Measurements from ENCODE around the gene RPS5. TPM values are rescaled to one million over a fixed set of nuclear protein-coding genes. Genes with fewer than 3 reads are reported as not detected.

RPS5 gene
- total RNA-seq (2021) (1,249 and 1,257 TPM in 2 replicates), Bru-seq, nascent RNA (percentile 97 among the genes with signal in this experiment), BruChase-seq, experiment 1, labeled RNA remaining after a 2-hour chase (percentile 90 among the genes with signal in this experiment), BruChase-seq, experiment 2, labeled RNA remaining after a 6-hour chase (percentile 94 among the genes with signal in this experiment)
- long read RNA-seq, transcript RPS5-202 (5 exons, 1,520 nt): minor isoform, 29 of 713 reads
- long read RNA-seq, transcript RPS5-201 (6 exons, 740 nt): major isoform, 661 of 713 reads
- long read RNA-seq, partial matches to known transcripts: 9 of 713 reads
- long read RNA-seq, other reads (novel, unspliced or antisense): 11 of 713 reads

GRCh38 chr19:58386576-58387337 lies at the start of gene RPS5:
RPS5 (plus strand) TSS chr19:58387269; CDS start chr19:58388138, 869 bp downstream.
- no peak for TF ChIP-seq CTCF (conservative IDR thresholded peaks at IDR 0.05; ENCODE audit: low read depth, low read length)
- H3K9me3 ChIP-seq (ENCODE audit: low read depth, low read length, poor library complexity, severe bottlenecking): no peaks in the 10 kb centered on the region
- POLR2A ChIA-PET (ENCODE audit: low non-redundant PET): interaction anchor here (0.6 kb wide), 1 partner anchor 22 kb away, joined by 3 read pairs; the partner anchor contains the start of gene ZNF584

GRCh38 chr19:58338336-58338735 lies 48.7 kb upstream of the RPS5 start:
- ChIA-PET CTCF (no interaction called here), POLR2A (ENCODE audit: low non-redundant PET) (no interaction called here)
- no peaks in the 10 kb centered on the region for H3K27me3 ChIP-seq (replicated peaks; ENCODE audit: insufficient read depth, low read depth, low read length, poor library complexity)
- DNase-seq (ENCODE audit: low spot score): no peak
- no peak overlapping the region for H3K27ac ChIP-seq (ENCODE audit: low read depth, low read length, poor library complexity, severe bottlenecking)
- no peak overlapping the region for H3K4me3 ChIP-seq (ENCODE audit: low read depth, low read length, poor library complexity, severe bottlenecking)
- TF ChIP-seq CTCF (conservative IDR thresholded peaks at IDR 0.05; ENCODE audit: low read depth, low read length) (no peak), EZH2 (IDR thresholded peaks at IDR 0.05; ENCODE audit: borderline replicate concordance, low read depth, low read length, poor library complexity, severe bottlenecking) (no peak)
- H3K9me3 ChIP-seq (ENCODE audit: low read depth, low read length, poor library complexity, severe bottlenecking): no peaks in the 10 kb centered on the region
- H3K4me1 ChIP-seq (ENCODE audit: insufficient read depth, low read length, poor library complexity, severe bottlenecking): no peaks in the 10 kb centered on the region
- no TSS peak for BruUV-seq (replicated peaks)
- peaks cover 7% of the 10 kb centered on the region for H3K36me3 ChIP-seq (ENCODE audit: insufficient read depth, low read length, poor library complexity, severe bottlenecking)
- intact Hi-C loops (cut with micrococcal nuclease; ENCODE audit: unreplicated experiment): no loop called here

More at GRCh38 chr19:58386576-58387337, at the start of gene RPS5:
- Histone ChIP-seq H3K4me3 (ENCODE audit: low read depth, low read length, poor library complexity, severe bottlenecking) (peak within 1 kb of the TSS; percentile 76), H3K4me1 (ENCODE audit: insufficient read depth, low read length, poor library complexity, severe bottlenecking) (peaks cover 19% of the 10 kb centered on the region), H3K27me3 (replicated peaks; ENCODE audit: insufficient read depth, low read depth, low read length, poor library complexity) (no peaks in the 10 kb centered on the region), H3K27ac (ENCODE audit: low read depth, low read length, poor library complexity, severe bottlenecking) (peak within 1 kb of the TSS; percentile 98), H3K36me3 (ENCODE audit: insufficient read depth, low read length, poor library complexity, severe bottlenecking) (peaks cover 34% of the 10 kb centered on the region)
- peak; percentile 99 for DNase-seq (ENCODE audit: low spot score)
- CTCF ChIA-PET: no interaction called here
- TSS peak; percentile 86 for BruUV-seq (replicated peaks)
- intact Hi-C loops (cut with micrococcal nuclease; ENCODE audit: unreplicated experiment): no loop called here

GRCh38 chr19:58338825-58339558 lies 48.1 kb upstream of the RPS5 start:
- intact Hi-C loops (cut with micrococcal nuclease; ENCODE audit: unreplicated experiment): no loop called here
- TF ChIP-seq EZH2 (IDR thresholded peaks at IDR 0.05; ENCODE audit: borderline replicate concordance, low read depth, low read length, poor library complexity, severe bottlenecking) (no peak), CTCF (conservative IDR thresholded peaks at IDR 0.05; ENCODE audit: low read depth, low read length) (0 out of 2 replicates have a peak, but pooled peaks have one; percentile 20)
- BruUV-seq (replicated peaks): no TSS peak
- no peak overlapping the region for H3K27ac ChIP-seq (ENCODE audit: low read depth, low read length, poor library complexity, severe bottlenecking)
- H3K36me3 ChIP-seq (ENCODE audit: insufficient read depth, low read length, poor library complexity, severe bottlenecking): peaks cover 7% of the 10 kb centered on the region
- no peak for DNase-seq (ENCODE audit: low spot score)
- H3K9me3 ChIP-seq (ENCODE audit: low read depth, low read length, poor library complexity, severe bottlenecking): no peaks in the 10 kb centered on the region
- H3K4me1 ChIP-seq (ENCODE audit: insufficient read depth, low read length, poor library complexity, severe bottlenecking): no peaks in the 10 kb centered on the region
- H3K4me3 ChIP-seq (ENCODE audit: low read depth, low read length, poor library complexity, severe bottlenecking): no peak overlapping the region
- CTCF ChIA-PET: no interaction called here
- no peaks in the 10 kb centered on the region for H3K27me3 ChIP-seq (replicated peaks; ENCODE audit: insufficient read depth, low read depth, low read length, poor library complexity)
- POLR2A ChIA-PET (ENCODE audit: low non-redundant PET): no interaction called here
